B cell (primary cell): ENCODE results near the gene PSAT1.

Experiments used
- CTCF ChIP-seq: fragments of 200-600 bp; IDR thresholded peaks from one replicate; pipeline ENCODE4 v1.8.0; 2022; ENCODE audit warnings: antibody characterized with exemption, mild to moderate bottlenecking
- EZH2 ChIP-seq: IDR thresholded peaks from 2 replicates; pipeline ENCODE4 v1.6.1; 2012; ENCODE audit warnings: borderline replicate concordance, low read depth, mild to moderate bottlenecking, moderate library complexity, low read length; ENCODE audit not compliant: insufficient read depth, poor library complexity, severe bottlenecking

GRCh38 chr9:78292026-78292425 lies 4.9 kb upstream of the PSAT1 start:
- TF ChIP-seq CTCF (no peak), EZH2 (no peak)
